Measurements from ENCODE around the gene SYDE2.
"Not testable (repeated sequence)": the region's sequence is repeated elsewhere in the genome, so short reads cannot be mapped to it uniquely, and the experiment has no call there.

Gene SYDE2, protein sequence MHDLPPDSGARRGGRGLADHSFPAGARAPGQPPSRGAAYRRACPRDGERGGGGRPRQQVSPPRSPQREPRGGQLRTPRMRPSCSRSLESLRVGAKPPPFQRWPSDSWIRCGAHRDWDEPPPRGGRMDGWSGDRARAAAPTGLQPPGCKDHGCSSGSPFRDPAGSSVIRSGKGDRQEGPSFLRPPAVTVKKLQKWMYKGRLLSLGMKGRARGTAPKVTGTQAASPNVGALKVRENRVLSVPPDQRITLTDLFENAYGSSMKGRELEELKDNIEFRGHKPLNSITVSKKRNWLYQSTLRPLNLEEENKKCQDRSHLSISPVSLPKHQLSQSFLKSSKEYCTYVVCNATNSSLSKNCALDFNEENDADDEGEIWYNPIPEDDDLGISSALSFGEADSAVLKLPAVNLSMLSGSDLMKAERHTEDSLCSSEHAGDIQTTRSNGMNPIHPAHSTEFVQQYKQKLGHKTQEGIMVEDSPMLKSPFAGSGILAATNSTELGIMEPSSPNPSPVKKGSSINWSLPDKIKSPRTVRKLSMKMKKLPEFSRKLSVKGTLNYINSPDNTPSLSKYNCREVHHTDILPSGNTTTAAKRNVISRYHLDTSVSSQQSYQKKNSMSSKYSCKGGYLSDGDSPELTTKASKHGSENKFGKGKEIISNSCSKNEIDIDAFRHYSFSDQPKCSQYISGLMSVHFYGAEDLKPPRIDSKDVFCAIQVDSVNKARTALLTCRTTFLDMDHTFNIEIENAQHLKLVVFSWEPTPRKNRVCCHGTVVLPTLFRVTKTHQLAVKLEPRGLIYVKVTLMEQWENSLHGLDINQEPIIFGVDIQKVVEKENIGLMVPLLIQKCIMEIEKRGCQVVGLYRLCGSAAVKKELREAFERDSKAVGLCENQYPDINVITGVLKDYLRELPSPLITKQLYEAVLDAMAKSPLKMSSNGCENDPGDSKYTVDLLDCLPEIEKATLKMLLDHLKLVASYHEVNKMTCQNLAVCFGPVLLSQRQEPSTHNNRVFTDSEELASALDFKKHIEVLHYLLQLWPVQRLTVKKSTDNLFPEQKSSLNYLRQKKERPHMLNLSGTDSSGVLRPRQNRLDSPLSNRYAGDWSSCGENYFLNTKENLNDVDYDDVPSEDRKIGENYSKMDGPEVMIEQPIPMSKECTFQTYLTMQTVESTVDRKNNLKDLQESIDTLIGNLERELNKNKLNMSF

DNA sequence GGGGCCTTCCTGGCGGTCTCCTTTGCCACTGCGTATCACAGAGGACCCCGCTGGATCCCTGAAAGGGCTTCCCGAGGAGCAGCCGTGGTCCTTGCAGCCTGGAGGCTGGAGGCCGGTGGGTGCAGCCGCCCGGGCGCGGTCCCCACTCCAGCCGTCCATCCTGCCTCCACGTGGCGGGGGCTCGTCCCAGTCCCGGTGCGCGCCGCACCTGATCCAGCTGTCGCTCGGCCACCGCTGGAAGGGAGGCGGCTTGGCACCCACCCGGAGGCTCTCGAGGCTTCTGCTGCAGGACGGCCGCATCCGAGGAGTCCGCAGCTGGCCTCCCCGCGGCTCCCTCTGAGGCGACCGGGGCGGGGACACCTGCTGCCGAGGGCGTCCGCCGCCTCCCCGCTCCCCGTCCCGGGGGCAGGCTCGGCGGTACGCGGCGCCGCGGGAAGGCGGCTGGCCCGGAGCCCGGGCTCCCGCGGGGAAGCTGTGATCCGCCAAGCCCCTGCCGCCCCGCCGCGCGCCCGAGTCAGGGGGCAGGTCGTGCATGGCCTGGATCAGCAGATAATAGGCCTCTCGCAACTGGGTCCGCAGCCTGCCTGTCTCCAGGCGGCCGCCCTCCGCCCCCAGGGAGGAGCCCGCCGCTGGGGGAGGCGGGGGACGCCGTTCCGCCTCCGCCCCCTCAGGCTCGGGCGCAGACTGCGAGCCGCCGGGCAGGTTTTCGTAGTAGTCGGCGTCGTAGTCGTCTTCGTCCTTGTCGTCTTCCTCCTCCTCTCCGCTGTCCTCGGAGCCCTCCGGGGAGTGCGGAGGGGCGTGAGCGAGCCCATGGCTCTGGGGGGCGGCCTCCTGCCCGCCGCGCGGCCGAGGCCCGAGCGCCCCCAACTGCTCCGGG, at the start of gene SYDE2:
Gene SYDE2 (minus strand): TSS at position 554 of the 877 bp plus-strand sequence. CDS start 20 bp downstream, at position 534.
- peak; percentile 22 for DNase-seq (ENCODE audit: low read depth)

DNA sequence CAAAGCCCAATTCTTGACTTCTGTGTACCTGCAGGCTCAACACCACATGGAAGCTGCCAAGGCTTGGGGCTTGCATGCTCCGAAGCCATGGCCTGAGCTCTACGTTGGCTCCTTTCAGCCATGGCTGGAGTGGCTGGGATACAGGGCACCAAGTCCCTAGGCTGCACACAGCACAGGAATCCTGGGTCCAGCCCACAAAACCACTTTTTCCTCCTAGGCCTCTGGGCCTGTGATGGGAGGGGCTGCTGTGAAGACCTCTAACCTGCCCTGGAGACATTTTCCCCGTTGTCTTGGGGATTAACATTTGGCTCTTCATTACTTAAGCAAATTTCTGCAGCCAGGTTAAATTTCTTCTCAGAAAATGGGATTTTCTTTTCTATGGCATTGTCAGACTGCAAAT, 48.2 kb upstream of the SYDE2 start:
- DNase-seq (ENCODE audit: low read depth) = not testable (repeated sequence)

DNA sequence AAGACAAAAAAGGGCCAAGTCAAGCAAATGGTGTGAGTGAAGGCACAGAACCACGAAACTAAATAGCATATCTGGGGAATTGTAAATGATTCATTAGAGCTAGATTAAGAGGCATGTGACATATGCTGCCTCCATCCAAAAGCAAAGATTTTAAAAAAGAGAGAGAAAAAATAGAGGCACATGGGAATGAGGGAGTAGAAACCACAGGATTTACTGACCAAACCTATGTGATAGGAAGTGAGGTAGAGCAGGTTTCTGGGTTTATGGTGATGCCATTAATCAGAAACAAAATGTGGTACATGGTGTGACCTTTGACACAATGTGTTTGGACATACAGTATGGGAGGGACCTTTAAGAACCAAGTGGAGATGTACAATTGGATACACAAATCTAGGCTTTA, 45.1 kb upstream of the SYDE2 start:
- DNase-seq (ENCODE audit: low read depth) = no peak

DNA sequence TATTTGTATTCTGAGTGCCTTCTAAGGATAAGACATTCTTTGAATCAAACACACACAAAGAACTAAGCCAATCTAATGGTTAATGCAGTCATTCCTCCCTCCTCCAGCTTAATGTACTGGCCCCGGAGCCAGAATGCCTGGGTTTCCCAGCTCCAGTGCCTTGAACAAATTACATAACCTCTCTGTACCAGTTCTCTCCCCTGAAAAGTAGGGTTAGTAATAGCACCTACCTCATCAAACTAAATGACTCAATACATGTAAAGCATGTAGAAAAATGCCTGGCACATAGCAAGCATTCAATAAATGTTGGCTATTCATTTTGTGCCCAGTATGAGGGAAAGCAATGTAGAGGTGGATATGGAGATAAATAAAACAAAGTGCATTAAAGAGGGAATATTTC, 44.6 kb upstream of the SYDE2 start:
- no peak for DNase-seq (ENCODE audit: low read depth)

DNA sequence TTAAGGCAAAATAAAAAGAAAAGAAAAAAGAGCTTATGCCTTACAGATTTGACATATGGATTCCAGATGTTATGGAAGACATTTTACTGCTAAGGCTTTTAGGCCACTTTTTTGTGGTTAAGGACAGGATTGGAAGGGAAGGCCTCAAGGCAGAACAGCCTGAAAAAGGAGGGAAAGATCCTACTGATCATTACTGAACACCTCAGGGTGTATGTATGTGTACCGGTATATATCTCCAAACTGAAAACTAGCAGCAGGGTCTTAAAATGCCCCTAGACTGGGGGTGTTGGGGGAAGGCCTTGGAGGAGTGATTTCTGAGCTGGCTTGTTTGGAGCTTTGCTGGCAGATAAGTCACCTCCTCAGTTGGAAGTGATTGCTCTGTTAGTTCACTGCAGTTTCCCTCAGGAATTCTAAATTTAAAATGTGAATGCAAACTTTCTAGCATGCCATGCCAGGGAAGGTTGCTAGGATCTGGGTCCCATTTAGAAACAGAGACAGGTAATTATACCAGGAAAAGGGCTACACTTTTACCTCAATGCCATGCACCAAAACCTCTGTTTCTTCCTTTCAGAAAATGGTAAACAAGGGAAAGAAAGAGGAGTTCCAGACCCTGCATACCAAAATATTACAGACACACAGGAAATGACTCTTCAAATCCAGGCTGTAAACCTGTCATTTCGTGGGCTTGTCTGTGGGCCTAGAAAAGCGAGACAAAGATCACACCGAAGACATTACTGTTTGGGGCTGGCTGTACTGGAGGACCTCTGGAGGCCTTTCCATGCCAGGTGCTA, 43.6 kb upstream of the SYDE2 start:
- no peak for DNase-seq (ENCODE audit: low read depth)

DNA sequence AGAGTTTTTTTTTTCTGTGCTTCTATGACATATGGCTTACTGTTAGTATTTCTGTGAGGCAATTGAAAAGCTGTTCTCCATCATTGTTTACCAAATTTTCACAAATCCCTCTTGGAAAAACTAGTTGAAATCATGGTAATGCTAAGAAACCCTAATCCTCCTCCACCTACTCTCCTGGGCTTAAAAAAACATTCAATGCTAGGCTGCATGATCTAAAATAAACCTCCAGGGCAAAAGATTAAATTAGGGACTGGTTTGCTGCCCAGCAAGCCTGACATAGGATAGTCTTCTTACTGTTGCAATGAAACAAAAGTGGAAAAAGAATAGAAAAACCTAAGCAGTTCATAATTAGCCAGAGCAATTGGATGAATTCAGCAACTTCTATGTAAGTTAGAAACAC, 42.6 kb upstream of the SYDE2 start:
- DNase-seq (ENCODE audit: low read depth) = no peak

DNA sequence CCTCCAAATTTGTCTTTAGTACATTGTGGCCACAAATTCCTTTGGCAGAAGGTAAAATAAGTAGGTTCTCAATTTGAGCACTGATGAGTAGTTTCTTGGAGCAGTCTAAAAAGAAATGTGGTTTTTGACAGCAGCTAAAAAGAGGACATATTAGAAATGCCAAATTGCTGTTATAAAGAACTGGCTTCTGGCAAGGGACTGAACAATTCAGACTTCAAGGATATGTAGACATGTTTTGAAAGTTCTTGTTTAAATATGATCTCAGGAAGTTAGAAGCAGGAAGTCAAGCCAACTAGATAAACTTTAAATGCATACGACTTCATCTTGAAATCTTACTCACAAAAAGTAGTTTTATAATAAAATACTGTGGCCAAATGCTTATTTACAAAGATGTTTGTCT, 39.8 kb upstream of the SYDE2 start:
- no peak for DNase-seq (ENCODE audit: low read depth)

DNA sequence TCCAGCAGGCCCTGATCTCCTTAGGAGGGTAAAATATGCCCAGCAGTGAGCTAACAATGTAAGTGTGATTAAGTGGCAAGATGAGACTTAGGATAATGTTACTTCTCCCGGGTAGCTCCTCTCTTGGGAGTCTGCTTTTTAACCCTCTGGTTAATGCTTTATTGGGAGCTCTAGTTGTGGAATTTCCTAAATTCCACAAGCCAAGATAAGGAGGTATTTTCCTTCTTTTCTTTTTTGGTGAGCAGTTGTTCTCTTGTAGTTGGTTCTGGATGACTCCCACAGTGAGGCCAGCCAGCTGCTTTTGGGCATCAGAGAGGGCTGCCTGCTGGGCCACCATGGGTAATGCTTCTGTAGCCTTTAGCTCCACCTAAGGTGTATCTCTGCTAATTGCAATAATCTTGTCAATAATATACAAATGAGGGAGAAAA, 39.4 kb upstream of the SYDE2 start:
- no peak for DNase-seq (ENCODE audit: low read depth)

DNA sequence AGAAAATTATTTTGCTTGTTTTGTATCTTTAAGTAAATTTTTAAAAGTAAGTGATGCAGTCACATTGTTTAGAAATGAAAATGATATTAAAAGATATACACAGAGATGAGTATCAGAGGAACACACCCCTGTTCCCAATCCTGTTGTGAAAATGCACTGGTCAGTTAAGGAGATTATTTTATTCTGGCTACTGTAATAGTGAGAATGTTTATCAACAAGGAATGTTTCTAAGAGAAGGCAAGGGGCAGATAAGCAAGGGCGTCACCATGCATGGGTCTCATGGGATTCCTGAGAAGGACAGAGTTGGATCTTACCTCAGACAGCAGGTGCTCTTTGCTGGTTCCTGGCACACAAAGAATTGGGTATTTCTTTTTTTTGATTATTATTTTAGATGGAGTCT, 36.8 kb upstream of the SYDE2 start:
- DNase-seq (ENCODE audit: low read depth) = no peak

DNA sequence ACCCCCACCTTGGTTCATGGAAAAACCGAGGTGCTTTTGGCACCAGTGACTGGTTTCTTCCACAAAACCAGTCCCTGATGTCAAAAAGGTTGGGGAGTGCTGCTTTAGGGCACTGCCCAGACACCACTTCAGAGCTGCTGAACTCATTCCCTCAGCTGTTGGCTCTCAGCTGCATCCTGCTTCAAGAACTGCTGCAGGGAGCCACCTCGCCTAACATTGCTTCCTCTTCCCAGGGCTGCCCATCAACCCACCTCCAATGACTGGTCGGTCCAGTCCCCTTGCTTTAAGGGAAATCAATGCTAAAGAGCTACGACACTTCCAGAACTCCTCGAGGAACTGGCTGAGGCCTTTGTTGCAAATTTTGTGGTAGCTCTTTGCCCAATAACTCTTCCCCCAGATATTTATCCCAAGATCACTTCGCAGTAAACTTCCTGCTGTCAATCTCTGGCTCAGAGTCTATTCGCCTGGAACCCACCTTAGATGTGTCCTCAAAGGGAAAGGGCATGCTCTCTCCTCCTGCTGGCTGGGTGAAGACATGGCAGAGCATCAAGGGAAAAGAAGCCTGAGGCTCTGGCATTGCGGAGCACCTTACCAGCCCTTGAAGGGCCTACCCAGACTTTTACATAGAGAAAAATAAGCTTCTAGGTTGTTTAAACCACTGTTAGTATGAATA, 29.6 kb upstream of the SYDE2 start:
- no peak for DNase-seq (ENCODE audit: low read depth)

DNA sequence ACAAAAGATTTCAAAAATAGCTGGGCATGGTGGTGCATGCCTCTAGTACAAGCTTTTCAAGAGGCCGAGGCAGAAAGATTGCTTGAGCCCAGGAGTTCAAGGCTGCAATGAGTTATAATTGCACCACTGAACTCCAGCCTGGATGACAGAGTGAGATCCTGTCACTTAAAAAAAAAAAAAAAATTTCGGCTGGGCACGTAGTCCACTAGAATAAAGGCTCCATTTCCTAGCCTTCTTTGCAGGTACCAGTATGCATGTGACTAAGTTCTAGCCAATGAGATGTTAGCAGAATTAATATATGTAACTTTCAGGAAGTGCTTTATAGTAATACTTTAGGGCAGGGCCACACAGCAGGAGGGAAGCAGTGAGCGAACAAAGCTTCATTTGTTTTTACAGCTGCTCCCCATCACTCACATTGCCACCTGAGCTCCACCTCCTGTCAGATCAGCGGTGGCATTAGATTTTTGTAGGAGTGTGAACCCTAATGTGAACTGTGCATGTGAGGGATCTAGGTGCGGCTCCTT, 28.8 kb upstream of the SYDE2 start:
- no peak for DNase-seq (ENCODE audit: low read depth)

DNA sequence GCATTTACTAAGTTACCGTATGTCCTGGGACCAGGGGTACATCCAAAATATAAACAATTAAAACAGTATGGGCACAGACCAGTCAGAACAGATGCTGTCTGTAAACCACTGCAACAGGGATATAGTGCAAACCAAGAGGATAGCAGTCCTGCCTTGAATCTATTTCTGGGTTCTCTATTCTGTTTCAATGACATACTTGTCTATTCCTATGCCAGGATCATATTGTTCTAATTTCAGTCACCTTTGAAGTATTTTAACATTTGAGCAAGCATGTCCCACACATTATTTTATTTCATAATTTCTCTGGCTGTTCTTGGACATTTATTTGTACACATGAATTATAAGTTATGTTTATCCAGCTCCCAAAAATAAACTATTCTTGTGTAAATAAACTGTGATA, 28.2 kb upstream of the SYDE2 start:
- DNase-seq (ENCODE audit: low read depth) = no peak

DNA sequence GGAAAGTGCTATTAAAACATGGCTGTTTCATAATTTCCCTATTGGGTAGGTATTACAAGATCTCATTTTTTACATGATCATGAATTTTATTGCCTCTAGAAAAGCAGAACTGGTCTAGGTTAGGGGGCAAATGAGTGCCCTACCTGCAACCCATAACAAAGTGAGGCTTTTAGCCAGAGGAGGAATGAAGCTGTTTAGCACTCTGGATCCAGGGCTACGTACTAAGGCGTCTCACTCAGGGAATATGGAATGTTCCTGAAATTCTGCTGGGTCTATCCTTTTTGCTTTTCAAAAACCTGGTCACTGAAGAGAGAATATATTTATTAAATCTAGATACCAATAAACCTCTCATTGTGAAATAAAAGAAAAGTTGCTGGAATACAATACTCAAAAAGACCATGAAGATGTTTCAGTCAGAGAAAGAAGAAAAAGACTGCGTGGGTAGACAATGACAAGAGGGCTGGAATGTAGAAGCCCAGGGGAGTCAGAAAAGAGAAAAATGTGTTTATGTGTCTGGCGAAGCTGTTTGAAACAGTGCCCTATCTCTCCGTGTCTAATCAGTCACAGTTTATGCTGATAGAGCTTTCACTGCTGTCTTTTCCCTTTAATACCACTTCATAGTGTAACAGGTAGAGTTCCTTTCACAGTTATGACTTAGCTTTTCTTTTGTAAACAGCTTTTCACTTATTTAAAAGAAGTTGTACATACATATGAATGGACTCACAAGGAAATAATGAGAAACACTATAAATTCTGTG, 25.0 kb upstream of the SYDE2 start:
- DNase-seq (ENCODE audit: low read depth) = no peak

DNA sequence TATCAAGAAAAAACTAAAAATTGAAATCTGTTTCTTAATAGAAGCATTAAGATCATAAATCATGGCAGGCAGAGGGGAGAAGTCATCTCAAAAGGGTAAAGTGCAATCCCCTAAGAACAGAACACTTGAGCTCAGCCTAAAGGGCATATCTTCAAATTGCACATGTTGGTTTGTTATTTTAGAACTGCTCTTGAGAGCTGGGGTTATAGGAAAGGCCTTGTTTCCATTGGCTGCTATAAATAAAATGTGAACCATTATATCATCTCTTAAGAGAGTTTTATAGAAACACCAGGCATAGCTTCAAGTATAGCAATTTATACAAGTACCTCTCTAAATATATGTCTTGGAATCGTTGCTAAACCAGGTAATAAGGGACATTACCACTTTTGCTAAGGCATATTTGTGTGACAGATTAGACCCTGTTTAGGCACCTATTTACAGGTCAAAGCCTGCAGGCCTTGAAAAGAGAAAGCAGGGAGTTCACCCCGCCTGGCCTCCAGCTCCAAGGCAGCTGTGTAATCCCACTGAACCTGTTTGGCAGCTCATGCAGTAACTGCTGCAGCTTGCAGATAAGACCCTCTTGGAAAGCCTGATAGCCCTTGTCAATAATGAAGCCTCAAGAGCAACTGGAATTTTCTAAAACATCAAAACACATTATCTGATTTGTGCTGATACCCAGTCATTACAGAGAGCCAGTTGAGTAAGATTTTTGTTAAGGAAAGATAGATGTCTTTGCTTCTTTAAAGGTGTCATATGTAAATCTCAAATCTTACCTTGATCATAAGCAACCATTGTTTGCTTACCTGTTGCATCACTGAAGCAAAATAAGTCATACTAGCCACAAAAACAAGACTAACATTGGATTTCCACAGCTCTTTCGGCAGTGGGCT, 24.2 kb upstream of the SYDE2 start:
- DNase-seq (ENCODE audit: low read depth) = no peak

DNA sequence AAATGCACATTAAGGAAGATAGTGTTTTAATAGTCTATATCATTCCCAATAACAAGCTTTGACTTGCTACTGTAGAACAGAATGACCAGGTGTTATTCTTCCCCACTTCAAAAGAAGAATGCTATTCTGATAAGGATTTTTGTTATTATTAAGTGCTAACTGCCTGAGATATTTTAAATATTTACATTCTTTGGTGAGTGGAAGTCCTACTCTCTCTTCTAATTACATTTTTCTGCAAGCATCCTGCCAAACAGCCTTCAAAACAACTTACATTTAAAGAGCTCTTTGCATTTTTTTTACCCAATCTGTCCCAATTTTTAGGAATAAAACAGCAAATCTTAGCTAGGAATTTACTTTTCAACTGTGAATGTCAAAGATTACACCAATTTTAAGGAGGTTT, 23.5 kb upstream of the SYDE2 start:
- no peak for DNase-seq (ENCODE audit: low read depth)

DNA sequence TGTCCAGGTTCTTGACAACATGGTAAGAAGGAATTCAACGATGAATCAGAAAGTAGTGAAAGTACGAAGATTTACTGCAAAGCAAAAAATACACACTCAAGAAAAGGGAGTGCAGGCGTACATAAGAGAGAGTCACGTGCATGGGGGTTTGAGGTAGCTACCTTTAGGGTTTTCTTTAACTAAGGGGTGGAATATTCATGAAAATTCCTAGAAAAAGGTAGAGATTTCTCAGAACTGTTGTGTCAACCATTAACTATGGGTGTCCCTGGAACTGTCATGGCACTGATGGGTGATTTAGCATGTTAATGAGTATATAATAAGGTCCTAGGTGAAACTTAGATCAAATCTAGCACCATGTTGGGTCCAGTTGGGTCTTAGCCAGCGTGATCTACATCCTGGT, 22.5 kb upstream of the SYDE2 start:
- DNase-seq (ENCODE audit: low read depth) = no peak

DNA sequence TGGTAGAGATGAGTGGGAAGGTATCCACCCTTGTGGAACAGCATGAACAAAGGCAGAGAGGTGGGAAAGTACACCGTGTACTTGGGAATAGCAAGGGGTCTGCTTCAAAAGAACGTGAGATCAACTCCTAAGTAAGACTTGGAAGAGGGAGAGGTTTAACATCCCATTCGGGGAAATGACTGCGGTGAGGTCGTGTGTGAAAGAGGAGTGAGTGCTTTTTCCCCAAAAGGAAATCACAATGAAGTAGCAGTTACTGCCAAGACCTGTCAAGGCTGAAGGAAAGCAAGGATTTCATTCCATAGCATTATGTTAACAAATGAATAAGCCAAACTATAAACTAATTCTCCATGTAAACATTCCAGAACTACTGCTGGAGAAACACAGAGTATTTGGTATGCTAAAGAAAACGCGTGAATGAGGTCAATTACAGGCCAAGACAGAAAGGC, 20.0 kb upstream of the SYDE2 start:
- DNase-seq (ENCODE audit: low read depth) = no peak
